ENCODE data around the gene CSF2.

DNA sequence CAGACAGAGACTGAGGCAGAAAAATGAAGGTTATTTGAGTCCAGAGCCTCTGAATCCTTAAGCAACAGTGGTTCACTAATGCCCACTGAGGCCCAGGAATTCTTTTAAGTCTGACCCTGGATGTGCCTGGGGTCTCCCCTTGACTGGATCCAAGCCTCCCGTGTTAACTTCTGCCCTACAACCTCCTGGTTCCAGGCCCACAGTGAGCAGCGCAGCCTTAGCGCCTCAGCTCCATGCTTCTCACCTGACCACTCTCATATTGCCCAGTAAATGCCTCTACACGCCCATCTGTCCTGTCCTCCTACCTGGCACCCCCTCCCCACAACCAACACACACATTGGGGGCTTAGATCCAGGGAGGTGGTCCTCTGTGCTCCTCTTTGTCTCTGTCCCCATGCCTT lies 6.7 kb upstream of the CSF2 start:
- TF ChIP-seq, protein P1, sequence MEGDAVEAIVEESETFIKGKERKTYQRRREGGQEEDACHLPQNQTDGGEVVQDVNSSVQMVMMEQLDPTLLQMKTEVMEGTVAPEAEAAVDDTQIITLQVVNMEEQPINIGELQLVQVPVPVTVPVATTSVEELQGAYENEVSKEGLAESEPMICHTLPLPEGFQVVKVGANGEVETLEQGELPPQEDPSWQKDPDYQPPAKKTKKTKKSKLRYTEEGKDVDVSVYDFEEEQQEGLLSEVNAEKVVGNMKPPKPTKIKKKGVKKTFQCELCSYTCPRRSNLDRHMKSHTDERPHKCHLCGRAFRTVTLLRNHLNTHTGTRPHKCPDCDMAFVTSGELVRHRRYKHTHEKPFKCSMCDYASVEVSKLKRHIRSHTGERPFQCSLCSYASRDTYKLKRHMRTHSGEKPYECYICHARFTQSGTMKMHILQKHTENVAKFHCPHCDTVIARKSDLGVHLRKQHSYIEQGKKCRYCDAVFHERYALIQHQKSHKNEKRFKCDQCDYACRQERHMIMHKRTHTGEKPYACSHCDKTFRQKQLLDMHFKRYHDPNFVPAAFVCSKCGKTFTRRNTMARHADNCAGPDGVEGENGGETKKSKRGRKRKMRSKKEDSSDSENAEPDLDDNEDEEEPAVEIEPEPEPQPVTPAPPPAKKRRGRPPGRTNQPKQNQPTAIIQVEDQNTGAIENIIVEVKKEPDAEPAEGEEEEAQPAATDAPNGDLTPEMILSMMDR (IDR thresholded peaks at IDR 0.05) = no peak
- TF ChIP-seq ZFX (IDR thresholded peaks at IDR 0.05; ENCODE audit: borderline replicate concordance) = no peak

All from 22Rv1 (cell line).